GM19372 (cell line): ENCODE results near the gene IL9R.
"Not testable (repeated sequence)": the region's sequence is repeated elsewhere in the genome, so short reads cannot be mapped to it uniquely, and the experiment has no call there.

Source experiments
- ATAC-seq: cut with Tn5 transposase; IDR thresholded peaks from one replicate; pipeline ENCODE4 v1.9.1; 2021; ENCODE audit warnings: mild to moderate bottlenecking, low read depth, moderate library complexity; ENCODE audit not compliant: unreplicated experiment

Gene IL9R

DNA sequence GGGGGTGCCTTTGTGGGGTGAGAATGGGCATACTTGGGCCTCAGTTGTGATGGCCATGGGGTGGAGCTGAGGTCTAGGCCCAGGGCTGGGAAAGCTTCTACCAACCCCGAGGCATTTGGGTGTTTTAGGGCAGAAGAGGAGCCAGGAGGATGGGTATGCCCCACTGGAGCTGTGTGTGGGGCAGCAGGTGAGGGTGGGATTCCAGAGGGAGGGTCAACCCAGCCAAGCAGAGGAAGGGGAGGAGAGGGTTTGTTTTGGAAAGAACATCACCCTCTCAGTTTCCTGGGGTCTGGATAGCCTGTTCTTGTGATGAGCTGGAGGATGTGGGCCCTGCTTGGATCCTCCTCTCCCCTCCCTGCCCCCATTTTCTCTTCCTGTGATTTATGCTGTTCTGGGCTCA lies 620 bp downstream of the IL9R start:
- ATAC-seq: no peak

DNA sequence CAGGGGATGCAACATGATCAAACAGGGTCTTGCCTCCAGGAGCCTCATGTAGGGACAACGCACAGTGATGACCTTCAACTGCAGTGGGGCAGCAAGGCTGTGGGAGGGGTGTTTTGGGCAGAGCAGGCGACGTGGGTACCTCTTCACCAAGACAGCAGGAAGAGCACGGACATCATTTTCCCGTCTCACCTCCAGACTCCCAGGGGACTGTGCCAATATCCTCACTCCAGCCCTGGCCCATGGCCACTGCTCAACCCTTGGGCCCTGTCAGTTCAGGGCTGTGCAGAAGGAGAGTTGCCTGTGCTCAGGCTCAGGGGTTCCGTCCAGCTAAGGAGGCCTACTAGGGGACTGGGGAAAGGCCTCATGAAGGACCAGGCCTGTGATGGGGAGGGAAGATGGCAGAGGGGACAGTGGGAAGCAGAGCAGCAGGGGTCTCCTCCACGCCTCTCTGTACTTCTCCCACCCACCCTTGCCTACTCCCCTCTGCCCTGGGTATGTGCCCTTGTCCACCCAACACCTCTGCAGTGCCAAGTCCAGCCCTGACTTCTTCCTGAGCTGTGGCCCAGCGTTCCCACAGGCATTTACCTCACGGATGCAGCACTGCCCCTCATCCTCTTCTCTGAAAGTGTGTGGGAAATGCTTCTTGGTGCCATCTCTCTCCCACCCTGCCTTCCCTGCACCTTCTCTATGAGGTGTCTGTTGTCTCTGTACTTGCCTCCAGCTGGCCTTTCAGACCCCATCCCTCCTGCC lies 1.4 kb downstream of the IL9R start:
- no peak for ATAC-seq

DNA sequence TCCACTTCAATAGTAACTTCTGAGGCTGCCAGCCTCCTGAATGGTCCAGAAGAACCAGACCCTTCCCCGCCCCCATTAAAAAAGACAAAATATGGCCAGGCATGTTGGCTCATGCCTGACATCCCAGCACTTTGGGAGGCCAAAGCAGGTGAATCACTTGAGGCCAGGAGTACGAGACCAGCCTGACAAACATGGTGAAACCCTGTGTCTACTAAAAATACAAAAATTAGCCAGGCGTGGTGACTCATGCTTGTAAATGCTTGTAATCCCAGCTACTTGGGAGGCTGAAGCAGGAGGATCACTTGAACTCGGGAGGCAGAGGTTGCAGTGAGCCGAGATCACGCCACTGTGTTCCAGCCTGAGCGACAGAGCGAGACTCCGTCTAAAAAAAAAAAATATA lies 2.3 kb downstream of the IL9R start:
- not testable (repeated sequence) for ATAC-seq

DNA sequence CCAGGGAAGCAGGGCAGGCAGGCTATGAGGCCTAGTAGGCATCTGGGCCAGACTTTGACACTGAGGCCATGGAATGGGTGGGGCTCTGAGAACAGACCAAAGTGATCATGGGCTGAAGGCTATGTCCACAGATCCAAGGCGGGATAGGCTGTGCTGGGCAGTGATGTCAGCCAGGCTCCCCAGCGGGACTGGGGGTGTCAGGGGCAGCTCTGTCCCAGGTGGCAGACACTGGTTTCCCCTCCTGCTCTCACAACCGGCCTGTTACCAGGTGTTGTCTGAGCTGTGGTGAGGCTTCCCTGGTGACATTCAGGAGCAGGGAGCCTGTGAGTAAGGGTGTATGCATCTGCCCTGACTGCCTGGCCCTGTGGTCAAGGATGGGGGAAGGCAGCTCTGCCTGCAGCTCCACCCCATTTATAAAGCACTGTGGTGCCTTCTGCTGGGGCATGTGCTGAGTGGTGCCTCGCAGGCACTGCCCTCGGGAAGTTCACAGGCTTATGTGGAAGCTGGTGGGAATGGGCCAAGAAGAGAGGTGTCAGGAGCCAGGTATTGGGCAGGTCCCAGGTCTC lies 2.9 kb downstream of the IL9R start:
- ATAC-seq: no peak

DNA sequence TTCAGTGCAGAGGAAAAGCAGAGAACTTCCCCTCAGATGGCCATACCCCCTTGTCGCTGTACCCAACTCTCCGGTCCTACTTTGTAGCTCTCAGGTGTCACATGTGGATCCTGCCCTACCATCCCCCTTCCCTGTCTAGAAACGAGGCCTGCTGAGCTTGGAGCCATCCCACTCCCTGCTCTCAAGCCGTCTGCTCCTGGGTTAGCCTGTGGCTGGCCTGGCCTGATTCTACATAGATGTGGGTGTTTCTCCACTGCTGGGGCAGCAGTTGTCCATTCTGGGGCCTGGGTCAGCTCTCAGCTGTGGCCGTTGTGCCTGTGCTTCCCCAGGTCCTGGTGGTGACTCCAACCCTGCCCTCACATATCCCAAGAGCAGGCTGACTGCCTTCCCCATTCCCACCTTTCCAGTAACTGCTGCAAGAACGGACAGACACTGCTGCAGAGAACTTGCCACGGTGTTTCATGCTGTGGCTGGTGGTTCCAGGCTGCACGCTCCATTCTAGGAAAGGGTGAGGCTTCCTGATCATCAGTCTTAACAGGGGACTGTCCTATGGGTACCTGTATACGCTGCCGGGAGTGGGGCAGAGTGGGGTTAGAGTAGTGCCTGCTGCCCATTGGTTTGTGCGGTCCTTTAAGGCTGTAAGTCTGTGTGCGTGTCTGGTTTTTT lies 3.6 kb downstream of the IL9R start:
- no peak for ATAC-seq

DNA sequence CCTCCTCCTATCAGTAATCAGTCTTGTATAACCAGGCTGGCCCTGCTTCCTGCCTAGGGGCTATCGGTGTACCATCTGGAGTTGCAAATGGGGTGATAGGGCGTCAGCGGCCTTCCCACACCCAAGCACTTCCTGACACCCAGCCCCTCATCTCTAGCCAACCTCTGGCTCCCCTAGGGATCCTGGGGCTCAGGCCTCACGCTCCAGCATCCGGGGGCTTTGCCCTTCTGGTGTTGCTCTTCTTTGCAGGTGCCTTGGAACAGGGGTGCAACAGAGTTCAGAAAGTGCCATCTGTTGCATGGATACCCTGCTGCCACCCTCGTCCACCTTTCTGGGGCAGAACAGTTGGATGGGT lies 4.1 kb downstream of the IL9R start:
- ATAC-seq: no peak

DNA sequence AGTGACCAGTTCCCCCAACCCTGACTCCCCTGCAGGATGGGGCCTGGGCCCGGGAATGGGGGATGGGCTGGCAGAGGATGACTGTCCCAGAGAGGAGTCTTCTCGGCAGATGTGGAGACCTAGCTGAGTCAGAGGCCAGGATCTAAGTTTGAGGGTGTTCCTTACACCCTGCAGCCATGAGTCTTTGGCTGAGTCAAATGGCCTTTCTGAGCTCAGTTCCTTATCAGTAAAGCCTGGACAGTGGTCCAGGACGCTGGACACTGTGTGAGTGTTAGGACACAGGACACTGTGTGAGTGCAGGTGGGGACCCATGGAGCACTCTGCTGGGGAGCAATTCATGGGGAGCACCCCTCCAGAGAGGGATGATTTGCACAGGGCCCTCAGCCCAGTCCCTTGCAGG lies 5.0 kb downstream of the IL9R start:
- ATAC-seq: no peak

DNA sequence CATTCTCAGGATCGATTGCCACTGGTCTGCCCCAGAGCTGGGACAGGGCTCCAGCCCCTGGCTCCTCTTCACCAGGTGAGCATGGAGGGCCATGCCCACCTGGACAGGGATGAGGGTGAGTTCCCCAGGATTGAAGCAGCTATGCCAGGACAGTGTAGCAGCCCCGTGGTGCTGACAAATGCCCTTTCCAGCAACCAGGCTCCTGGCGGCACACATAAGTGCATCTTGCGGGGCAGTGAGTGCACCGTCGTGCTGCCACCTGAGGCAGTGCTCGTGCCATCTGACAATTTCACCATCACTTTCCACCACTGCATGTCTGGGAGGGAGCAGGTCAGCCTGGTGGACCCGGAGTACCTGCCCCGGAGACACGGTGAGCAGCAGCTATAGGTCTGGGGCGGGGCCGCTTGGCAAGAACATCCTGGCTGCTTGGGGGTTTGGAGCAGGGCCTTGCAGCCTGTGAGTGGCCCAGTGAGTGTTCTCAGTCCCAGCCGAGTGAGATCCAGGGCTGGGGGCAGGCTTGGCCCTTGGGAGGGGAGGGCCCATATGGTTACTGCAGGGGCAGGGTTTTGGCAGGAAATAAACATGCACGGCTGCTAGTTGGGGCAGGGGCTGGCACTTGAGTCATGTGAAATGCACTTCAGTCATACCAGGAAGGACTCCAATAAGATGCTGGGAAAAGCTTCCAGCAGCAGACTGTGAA lies 6.1 kb downstream of the IL9R start:
- no peak for ATAC-seq

DNA sequence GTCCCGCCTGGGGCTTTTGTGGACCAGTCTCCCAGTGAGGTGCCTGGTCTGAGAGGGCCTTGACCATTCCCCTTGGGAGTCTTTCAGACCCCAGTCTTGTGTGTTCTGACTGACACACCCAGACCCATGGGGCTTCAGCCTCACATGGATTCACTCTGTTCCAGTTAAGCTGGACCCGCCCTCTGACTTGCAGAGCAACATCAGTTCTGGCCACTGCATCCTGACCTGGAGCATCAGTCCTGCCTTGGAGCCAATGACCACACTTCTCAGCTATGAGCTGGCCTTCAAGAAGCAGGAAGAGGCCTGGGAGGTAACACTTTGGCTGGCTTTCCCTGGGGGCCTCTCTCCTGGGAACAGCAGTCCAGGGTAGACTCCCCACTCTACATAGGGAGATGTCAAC lies 6.8 kb downstream of the IL9R start:
- no peak for ATAC-seq

DNA sequence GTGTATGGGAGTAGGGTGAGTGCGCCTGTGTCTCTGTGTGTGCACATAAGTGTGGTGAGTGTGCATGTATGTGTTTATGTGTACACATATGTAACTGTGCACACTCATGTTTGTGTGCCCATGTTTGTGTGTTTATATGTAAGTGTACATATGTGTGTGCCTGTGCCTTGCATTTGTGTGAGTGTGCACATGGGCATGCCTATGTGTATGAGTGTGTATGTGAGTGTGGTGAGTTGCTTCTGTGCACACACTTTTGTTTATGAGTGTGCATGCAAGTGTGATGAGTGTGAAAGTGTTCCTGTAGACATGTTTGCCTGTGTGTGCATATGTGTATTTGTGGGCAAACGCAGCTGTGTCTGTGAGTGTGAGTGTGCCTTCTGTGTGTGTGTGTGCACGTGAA lies 7.2 kb downstream of the IL9R start:
- ATAC-seq: no peak

DNA sequence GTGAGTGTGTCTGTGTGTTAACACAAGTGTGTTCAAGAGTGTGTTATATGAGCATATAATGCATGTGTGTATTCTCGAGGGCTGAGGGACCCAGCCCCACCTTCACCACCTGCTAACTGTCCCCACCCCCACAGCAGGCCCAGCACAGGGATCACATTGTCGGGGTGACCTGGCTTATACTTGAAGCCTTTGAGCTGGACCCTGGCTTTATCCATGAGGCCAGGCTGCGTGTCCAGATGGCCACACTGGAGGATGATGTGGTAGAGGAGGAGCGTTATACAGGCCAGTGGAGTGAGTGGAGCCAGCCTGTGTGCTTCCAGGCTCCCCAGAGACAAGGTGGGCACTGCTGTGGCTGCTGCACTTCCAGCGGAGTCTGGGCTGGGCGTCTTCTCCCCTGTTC lies 7.6 kb downstream of the IL9R start:
- ATAC-seq: no peak

DNA sequence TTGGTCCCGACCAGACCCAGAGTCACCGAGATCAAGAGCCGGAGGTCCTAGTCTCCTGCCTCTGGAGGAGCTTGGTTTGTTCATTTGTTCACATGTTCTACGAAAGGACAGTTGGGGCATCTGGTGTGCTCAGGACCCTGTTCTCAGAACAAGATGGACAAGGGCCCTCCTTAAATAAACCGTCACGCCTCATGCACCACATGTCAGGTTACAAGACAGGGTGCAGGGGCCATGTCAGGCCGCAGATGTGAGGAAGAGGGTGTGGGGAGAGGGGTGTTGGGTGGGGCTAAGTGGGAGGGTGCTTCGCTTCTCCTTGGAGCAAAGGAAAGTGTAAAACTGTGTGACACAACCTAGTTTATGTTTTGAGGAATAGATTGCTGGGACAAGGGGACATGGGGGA lies 9.0 kb downstream of the IL9R start:
- not testable (repeated sequence) for ATAC-seq

DNA sequence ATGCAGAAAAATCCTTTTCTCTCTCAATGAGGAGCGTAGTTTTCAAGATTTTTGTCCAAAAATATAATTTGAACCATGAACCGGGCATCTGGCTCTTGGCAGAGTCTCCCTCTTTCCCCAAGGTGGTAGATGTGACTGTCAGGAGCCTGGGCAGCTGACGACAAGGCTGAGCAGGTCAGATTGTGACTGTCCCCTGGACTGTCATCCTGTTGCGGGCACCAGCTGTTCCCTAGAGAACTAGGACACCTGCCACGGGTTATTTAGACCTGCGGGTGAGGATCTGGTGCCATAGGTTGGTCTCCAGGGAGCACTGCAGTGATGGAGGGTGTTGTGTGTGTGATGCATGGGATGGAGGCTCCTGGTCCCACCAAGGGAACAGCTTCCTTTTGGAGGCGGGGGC lies 10.9 kb downstream of the IL9R start:
- ATAC-seq: not testable (repeated sequence)

DNA sequence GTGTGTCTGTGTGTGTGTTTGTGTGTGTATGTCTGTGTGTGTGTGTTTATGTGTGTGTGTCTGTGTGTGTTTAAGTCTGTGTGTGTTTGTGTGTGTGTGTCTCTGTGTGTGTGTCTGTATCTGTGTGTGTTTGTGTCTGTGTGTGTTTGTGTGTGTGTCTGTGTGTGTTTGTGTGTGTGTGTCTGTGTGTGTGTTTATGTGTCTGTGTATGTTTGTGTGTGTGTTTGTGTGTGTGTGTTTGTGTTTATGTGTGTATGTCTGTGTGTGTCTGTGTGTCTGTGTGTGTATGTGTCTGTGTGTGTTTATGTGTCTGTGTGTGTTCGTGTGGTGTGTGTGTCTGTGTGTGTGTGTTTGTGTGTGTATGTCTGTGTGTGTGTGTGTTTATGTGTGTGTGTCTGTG lies 11.4 kb downstream of the IL9R start:
- ATAC-seq: no peak

DNA sequence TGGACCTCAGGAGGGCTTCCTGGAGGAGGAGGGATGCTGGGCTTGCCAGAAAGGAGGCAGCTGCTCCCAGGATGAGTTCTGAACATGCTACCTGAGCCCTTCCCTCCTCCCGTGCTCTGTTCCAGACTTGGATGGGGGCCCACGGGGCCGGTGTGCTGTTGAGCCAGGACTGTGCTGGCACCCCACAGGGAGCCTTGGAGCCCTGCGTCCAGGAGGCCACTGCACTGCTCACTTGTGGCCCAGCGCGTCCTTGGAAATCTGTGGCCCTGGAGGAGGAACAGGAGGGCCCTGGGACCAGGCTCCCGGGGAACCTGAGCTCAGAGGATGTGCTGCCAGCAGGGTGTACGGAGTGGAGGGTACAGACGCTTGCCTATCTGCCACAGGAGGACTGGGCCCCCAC lies 12.2 kb downstream of the IL9R start:
- ATAC-seq: not testable (repeated sequence)

DNA sequence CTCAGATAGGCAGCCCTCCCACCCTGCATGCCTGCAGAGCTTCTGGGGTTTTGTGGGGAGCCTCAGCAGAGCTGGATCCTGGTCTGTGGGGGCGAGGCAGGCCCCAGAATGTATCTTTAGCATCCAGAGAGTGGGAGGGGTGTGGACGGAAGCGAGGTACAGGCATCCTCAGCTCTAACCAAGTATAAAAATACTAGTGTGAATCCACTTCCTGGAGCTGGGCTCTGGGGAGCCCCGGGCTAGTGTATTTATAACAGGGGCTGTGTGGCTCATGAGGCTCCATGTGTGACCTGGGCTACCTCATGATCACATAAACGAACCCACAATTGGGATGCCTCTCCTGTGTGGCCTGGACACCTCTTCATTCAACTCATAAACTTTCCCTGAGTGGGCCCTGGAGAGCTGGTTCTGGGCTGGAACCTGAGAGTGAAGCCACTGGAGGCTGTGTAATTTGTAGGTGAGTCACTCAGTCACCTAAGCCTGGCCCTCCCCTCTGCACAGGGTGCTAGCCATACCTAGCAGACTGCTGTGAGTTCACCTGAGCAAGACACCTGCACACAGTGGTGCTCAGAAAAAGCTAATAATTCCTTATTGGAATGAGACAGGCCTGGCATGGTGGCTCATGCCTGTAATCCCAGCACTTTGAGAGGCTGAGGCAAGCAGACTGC lies 15.9 kb downstream of the IL9R start:
- ATAC-seq: peak; percentile 71

DNA sequence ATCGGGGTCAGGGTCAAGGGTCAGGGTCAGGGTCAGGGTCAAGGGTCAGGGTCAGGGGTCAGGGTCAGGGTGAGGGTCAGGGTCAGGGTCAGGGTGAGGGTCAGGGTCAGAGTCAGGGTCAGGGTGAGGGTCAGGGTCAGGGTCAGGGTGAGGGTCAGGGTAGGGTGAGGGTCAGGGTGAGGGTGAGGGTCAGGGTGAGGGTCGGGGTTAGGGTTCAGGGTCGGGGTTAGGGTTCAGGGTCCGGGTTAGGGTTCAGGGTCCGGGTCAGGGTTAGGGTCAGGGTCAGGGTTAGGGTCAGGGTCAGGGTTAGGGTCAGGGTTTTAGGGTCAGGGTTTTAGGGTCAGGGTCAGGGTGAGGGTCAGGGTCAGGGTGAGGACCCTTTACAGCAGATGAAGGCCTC lies 22.4 kb downstream of the IL9R start:
- ATAC-seq: not testable (repeated sequence)

DNA sequence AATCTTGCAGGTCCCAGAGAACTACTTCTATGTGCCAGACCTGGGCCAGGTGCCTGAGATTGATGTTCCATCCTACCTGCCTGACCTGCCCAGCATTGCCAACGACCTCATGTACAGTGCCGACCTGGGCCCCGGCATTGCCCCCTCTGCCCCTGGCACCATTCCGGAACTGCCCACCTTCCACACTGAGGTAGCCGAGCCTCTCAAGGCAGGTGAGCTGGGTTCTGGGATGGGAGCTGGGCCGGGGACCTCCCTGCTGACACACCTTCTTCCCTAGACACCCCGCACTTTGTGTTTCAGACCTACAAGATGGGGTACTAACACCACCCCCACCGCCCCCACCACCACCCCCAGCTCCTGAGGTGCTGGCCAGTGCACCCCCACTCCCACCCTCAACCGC lies 25.5 kb downstream of the IL9R start:
- ATAC-seq: not testable (repeated sequence)

DNA sequence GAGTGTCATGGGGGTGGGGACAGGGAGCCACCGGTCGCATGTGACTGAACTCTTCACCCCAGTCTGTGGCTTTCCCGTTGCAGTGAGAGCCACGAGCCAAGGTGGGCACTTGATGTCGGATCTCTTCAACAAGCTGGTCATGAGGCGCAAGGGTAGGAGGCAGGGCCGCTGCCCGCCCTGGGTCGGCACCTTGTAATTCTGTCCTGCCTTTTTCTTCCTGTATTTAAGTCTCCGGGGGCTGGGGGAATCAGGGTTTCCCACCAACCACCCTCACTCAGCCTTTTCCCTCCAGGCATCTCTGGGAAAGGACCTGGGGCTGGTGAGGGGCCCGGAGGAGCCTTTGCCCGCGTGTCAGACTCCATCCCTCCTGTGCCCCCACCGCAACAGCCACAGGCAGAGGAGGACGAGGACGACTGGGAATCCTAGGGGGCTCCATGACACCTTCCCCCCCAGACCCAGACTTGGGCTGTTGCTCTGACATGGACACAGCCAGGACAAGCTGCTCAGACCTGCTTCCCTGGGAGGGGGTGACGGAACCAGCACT lies 27.5 kb downstream of the IL9R start:
- not testable (repeated sequence) for ATAC-seq

DNA sequence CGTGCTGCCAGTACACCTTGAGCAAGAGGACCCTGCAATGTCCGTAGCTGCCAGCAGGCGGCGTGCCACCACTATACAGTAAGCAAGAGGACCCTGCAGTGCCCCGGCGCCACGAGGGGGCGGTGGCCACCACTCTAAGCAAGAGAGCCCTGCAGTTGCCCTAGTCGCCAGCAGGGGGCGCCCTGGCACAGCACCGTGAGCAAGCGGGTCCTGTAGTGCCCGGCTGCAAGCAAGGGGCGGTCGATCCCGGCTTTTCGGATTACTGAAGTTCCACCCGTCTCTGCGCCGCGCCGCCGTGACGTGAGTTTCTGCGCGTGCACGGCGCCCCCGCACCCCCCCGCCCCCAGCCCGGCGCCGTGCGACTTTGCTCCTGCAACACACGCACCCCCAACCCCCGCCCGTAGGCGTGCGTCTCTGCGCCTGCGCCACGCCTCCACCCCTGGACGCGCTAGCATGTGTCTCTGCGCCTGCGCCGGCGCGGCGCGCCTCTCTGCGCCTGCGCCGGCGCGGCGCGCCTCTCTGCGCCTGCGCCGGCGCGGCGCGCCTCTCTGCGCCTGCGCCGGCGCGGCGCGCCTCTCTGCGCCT lies 31.2 kb downstream of the IL9R start:
- not testable (repeated sequence) for ATAC-seq
